K562 (cell line): Measurements from ENCODE around the gene HBQ1. TPM values are rescaled to one million over a fixed set of nuclear protein-coding genes. Genes with fewer than 3 reads are reported as not detected.

ENCODE experiments used
- ATF1 ChIP-seq, 2 experiments: fragments of 450-650 bp in 1 of 2; IDR thresholded peaks; 2 replicates each; pipeline ENCODE4 v1.6.1; 2016; ENCODE audit warnings: missing compliant biosample characterization in 1 of 2, missing genetic modification characterization in 1 of 2
- CC2D1A ChIP-seq: fragments of 450-650 bp; IDR thresholded peaks from 2 replicates; pipeline ENCODE4 v1.6.1; 2017; ENCODE audit warnings: mild to moderate bottlenecking
- CXXC5 ChIP-seq: fragments of 250-450 bp; sonication (Bioruptor Pico); IDR thresholded peaks from 2 replicates; pipeline ENCODE4 v1.8.0; 2022; ENCODE audit warnings: inconsistent platforms, mild to moderate bottlenecking, moderate library complexity
- E2F3 ChIP-seq: fragments of 250-450 bp; sonication (Bioruptor Pico); IDR thresholded peaks from 2 replicates; pipeline ENCODE4 v1.4.0; 2020; ENCODE audit warnings: mild to moderate bottlenecking
- FUS ChIP-seq: fragments of 200-400 bp; formaldehyde crosslinking; optimal IDR thresholded peaks from 2 replicates; pipeline ENCODE3; 2017; ENCODE audit warnings: low read depth, low read length
- HLTF ChIP-seq: fragments of 450-650 bp; IDR thresholded peaks from 2 replicates; pipeline ENCODE4 v1.6.1; 2016
- HMGN3 ChIP-seq: IDR thresholded peaks from 2 replicates; pipeline ENCODE4 v1.6.1; 2011; ENCODE audit warnings: borderline replicate concordance, low read depth, mild to moderate bottlenecking, mixed read lengths, low read length; ENCODE audit not compliant: insufficient read length; ENCODE audit errors: extremely low read depth
- KDM1A ChIP-seq, 2 experiments: fragments of 450-650 bp; IDR thresholded peaks; 2 replicates each; pipeline ENCODE4 v1.6.1; 2016; ENCODE audit warnings: mild to moderate bottlenecking in 2 of 2
- MCM7 ChIP-seq, 2 experiments: fragments of 450-650 bp; IDR thresholded peaks; 2 replicates each; pipeline ENCODE4 v1.6.1; 2016 to 2018
- STAT5B ChIP-seq: fragments of 250-450 bp; sonication (Bioruptor Pico); IDR thresholded peaks from 2 replicates; pipeline ENCODE4 v1.8.0; 2021; ENCODE audit warnings: mild to moderate bottlenecking, inconsistent platforms
- THAP12 ChIP-seq: fragments of 250-450 bp; sonication (Bioruptor Pico); IDR thresholded peaks from 2 replicates; pipeline ENCODE4 v1.9.0; 2021; ENCODE audit warnings: mild to moderate bottlenecking, inconsistent platforms
- TOE1 ChIP-seq, 2 experiments: fragments of 450-650 bp in 1 of 2; sonication (generic) in 1 of 2; formaldehyde crosslinking in 1 of 2; IDR thresholded peaks; 2 replicates each; pipeline versions ENCODE4 v1.7.1 to v1.8.0; 2016 to 2022; ENCODE audit warnings: borderline replicate concordance in 2 of 2, mild to moderate bottlenecking in 2 of 2, antibody characterized with exemption in 1 of 2, inconsistent platforms in 1 of 2, low read depth in 1 of 2, missing genetic modification reagents in 1 of 2, moderate library complexity in 1 of 2
- TRIM28 ChIP-seq: fragments of 450-650 bp; IDR thresholded peaks from 2 replicates; pipeline ENCODE4 v1.6.1; 2017
- ZNF280B ChIP-seq: fragments of 250-450 bp; sonication (Bioruptor Pico); IDR thresholded peaks from 2 replicates; pipeline ENCODE4 v1.5.1; 2021; ENCODE audit warnings: mild to moderate bottlenecking
- polyA plus RNA-seq, 8 experiments: library from polyadenylated mRNA; depleted of rRNA in 4 of 8; stranded (reverse) in 5 of 8; unstranded in 3 of 8; fragments of >200 nt; fragmentation: Nextera tagmentation in 2 of 8; fragmentation: Illumina TruSeq in 1 of 8; extraction: Ambion mirVana in 2 of 8; extraction: Trizol in 1 of 8; gene quantifications; 2 replicates each; pipeline versions ENCODE4 v1.2.1 to v1.2.3, GENCODE V29; 2011 to 2014; ENCODE audit warnings: inconsistent platforms in 1 of 8, missing spikeins in 1 of 8
- total RNA-seq, 7 experiments: library from RNA; depleted of rRNA in 6 of 7; stranded (reverse); fragments of >200 nt in 6 of 7; fragmentation: Illumina TruSeq in 2 of 7; extraction: Trizol in 2 of 7; gene quantifications; 2 replicates each; pipeline versions ENCODE4 v1.2.1 to v1.2.3, GENCODE V29; 2011 to 2021; ENCODE audit warnings: low replicate concordance in 1 of 7
- TF ChIP-seq, protein P1 (sequence below): fragments of 150-350 bp; conservative IDR thresholded peaks from 2 replicates; pipeline ENCODE4 v1.6.1; 2014; ENCODE audit warnings: low read length
- TF ChIP-seq, protein P2 (sequence below): sonication (generic); formaldehyde crosslinking; IDR thresholded peaks from 2 replicates; pipeline ENCODE4 v1.8.1; 2023; ENCODE audit warnings: mild to moderate bottlenecking, missing genetic modification reagents
- TF ChIP-seq, protein P3 (sequence below), 3 experiments: IDR thresholded peaks in 2 of 3; conservative IDR thresholded peaks in 1 of 3; 2 replicates each; pipeline ENCODE4 v1.5.1; 2011 to 2012; ENCODE audit warnings: low read length in 3 of 3, mild to moderate bottlenecking in 3 of 3, control low read depth in 2 of 3, improper control_type of control experiment in 1 of 3, inconsistent platforms in 1 of 3, low read depth in 1 of 3, mixed read lengths in 1 of 3, moderate library complexity in 1 of 3; ENCODE audit not compliant: insufficient read depth in 2 of 3

HBQ1 gene
- total and polyA plus RNA-seq, 9 of the 15 experiments (the other 6 are each of a cell fraction or from before 2014, with no cell fraction given), result 2.3 to 190 (median 19.8) TPM

GRCh38 chr16:180101-180675 is at the start of gene HBQ1 (continued):
- TF ChIP-seq THAP12 (CRISPR knock-in tag), result peak; percentile 80; the same call in 1 of the 2 replicates
- peak; percentile 18 for TF ChIP-seq FUS
- TF ChIP-seq MCM7 (IDR thresholded peaks at IDR 0.05), result no peak
- TF ChIP-seq CXXC5 (CRISPR knock-in tag), result peak; percentile 78
- TF ChIP-seq, protein P1, sequence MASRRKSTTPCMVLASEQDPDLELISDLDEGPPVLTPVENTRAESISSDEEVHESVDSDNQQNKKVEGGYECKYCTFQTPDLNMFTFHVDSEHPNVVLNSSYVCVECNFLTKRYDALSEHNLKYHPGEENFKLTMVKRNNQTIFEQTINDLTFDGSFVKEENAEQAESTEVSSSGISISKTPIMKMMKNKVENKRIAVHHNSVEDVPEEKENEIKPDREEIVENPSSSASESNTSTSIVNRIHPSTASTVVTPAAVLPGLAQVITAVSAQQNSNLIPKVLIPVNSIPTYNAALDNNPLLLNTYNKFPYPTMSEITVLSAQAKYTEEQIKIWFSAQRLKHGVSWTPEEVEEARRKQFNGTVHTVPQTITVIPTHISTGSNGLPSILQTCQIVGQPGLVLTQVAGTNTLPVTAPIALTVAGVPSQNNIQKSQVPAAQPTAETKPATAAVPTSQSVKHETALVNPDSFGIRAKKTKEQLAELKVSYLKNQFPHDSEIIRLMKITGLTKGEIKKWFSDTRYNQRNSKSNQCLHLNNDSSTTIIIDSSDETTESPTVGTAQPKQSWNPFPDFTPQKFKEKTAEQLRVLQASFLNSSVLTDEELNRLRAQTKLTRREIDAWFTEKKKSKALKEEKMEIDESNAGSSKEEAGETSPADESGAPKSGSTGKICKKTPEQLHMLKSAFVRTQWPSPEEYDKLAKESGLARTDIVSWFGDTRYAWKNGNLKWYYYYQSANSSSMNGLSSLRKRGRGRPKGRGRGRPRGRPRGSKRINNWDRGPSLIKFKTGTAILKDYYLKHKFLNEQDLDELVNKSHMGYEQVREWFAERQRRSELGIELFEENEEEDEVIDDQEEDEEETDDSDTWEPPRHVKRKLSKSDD, result 0 out of 2 replicates have a peak, but pooled peaks have one; percentile 32
- TF ChIP-seq, protein P2, sequence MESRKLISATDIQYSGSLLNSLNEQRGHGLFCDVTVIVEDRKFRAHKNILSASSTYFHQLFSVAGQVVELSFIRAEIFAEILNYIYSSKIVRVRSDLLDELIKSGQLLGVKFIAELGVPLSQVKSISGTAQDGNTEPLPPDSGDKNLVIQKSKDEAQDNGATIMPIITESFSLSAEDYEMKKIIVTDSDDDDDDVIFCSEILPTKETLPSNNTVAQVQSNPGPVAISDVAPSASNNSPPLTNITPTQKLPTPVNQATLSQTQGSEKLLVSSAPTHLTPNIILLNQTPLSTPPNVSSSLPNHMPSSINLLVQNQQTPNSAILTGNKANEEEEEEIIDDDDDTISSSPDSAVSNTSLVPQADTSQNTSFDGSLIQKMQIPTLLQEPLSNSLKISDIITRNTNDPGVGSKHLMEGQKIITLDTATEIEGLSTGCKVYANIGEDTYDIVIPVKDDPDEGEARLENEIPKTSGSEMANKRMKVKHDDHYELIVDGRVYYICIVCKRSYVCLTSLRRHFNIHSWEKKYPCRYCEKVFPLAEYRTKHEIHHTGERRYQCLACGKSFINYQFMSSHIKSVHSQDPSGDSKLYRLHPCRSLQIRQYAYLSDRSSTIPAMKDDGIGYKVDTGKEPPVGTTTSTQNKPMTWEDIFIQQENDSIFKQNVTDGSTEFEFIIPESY (CRISPR knock-in tag), result peak; percentile 83
- peak in 1 of 2 experiments; percentile 31; a peak in 1 of 4 replicates for TF ChIP-seq KDM1A (IDR thresholded peaks at IDR 0.05)
- TF ChIP-seq ZNF280B (CRISPR knock-in tag), result no peak
- TF ChIP-seq CC2D1A, result peak; percentile 26; the same call in 1 of the 2 replicates
- no peak for TF ChIP-seq HLTF
- TF ChIP-seq ATF1 (CRISPR knock-in tag; IDR thresholded peaks at IDR 0.05), result no peak
- 0 out of 2 replicates have a peak, but pooled peaks have one; percentile 32 for TF ChIP-seq ATF1 (tag; IDR thresholded peaks at IDR 0.05)
- TF ChIP-seq, protein P3, sequence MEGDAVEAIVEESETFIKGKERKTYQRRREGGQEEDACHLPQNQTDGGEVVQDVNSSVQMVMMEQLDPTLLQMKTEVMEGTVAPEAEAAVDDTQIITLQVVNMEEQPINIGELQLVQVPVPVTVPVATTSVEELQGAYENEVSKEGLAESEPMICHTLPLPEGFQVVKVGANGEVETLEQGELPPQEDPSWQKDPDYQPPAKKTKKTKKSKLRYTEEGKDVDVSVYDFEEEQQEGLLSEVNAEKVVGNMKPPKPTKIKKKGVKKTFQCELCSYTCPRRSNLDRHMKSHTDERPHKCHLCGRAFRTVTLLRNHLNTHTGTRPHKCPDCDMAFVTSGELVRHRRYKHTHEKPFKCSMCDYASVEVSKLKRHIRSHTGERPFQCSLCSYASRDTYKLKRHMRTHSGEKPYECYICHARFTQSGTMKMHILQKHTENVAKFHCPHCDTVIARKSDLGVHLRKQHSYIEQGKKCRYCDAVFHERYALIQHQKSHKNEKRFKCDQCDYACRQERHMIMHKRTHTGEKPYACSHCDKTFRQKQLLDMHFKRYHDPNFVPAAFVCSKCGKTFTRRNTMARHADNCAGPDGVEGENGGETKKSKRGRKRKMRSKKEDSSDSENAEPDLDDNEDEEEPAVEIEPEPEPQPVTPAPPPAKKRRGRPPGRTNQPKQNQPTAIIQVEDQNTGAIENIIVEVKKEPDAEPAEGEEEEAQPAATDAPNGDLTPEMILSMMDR (IDR thresholded peaks at IDR 0.05 in 2 of 3, conservative IDR thresholded peaks at IDR 0.05 in 1 of 3; ENCODE audit: insufficient read depth in 2 of 3, low read depth in 1 of 3, low read length in 3 of 3), result peak; percentile 67 to 86 (median 72)
- peak; percentile 77 for TF ChIP-seq HMGN3
- no peak; the same call in 1 of the 2 replicates for TF ChIP-seq TOE1 (IDR thresholded peaks at IDR 0.05; ENCODE audit: borderline replicate concordance)
- no peak for TF ChIP-seq TOE1 (CRISPR knock-in tag; IDR thresholded peaks at IDR 0.05; ENCODE audit: borderline replicate concordance, low read depth)
- peak; percentile 59; the same call in 1 of the 2 replicates for TF ChIP-seq E2F3 (CRISPR knock-in tag)
- 0 out of 2 replicates have a peak, but pooled peaks have one; percentile 10 for TF ChIP-seq TRIM28
- no peak for TF ChIP-seq STAT5B (CRISPR knock-in tag)
